Activated T-cell treated with anti-CD3 and anti-CD28 coated beads, Interleukin-2, amount 50 U/mL, for 1 hour (primary cell): ENCODE results near the gene ADORA3.
A peak's percentile ranks its signal among the peaks of the same experiment; 100 is the strongest.

ENCODE experiments used
- DNase-seq: peaks from one replicate; pipeline ENCODE4 v3.0.0-alpha.2; 2020

ADORA3 gene

DNA sequence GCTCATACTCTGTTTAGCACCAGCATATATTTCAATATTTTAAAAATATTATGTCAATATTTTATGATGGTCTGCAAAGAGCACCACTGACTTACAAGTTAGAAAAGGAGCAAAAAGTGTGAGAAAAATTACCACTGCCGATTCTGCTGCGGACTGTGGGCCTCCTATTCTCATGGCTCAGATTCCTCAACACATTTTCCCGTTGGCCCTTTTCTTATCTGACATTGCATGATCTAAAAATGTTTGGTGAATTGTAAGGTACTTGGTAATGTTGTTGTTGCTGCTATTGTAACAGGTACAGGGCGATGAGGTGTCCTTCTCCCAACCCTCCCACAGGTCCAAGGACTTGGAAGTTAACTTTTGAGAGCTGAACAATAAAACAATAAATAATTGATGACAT is 28.9 kb downstream of the ADORA3 start:
- no peak for DNase-seq

DNA sequence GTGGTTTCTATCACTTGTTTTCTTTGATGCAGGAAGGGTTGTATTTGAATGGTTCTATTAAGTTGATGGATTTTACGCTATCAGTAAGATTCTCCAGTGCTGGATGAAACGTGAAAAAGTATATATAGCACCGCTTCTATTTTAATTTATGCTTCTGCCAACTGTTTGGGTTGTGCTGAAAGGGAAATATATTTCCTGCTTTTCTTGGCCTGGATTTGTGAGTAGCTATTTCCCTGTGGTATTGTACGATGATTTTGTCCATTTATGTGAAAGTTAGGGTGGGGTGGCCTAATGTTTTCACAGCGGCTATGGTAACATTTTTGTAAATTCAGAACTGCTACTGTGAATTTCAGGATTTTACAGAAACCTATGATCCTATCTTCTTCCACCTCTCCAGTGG is 29.3 kb downstream of the ADORA3 start:
- no peak for DNase-seq

DNA sequence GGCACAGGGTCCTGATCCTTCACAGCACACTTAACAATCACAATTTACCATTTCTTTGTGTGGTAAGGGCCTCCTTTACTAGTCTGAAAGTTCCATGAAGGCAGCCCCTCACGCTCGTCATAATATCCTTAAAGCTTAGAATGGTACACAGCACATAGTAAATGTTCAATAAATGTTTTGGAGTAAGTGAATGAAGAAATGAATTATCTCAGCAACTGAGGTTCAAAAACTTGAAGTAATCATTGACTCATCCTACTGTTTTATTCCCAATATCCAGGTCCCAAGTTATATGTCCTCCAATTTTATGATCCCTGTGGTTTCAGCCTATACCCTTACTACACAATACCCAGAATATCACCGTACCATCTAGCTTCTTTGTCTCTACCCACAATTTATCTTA is 31.9 kb downstream of the ADORA3 start:
- DNase-seq: no peak

DNA sequence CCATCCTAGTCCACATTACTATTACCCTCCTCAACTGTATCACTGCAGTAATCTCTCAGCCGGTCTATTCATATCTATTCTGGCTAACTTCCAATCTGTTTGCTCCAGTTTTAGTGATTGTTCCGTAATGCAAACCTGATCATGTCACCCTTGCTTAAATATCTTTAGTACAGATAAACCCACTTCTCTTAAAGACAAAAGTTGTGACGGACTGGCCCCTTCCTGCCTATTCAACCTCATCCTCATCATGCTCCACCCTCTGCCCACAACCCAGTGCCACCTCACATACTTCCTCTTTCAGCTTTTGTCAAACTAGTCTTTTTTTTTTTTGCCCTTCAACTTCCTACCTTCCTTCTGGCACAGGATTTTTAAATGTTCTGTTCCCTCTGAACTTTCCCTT is 32.4 kb downstream of the ADORA3 start:
- DNase-seq: peak; percentile 53

DNA sequence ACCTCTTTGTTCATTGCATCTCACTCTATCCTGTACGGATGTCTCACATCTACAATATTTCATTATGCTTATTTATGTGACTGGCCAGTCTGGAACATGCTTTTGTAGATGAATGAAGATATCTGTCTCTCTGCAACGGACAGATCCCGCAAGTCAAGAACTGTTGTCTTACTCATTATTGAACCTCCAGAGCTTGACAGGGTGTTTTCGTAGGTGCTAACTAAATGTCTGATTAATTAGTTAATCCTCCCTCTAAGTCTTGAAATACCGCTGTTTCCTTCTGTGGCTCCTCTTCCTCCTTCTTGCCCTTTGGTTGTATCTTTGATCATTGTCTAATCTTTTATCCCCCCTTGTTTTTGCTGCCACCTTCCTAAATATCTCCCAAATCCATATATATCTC is 32.8 kb downstream of the ADORA3 start:
- DNase-seq: no peak

DNA sequence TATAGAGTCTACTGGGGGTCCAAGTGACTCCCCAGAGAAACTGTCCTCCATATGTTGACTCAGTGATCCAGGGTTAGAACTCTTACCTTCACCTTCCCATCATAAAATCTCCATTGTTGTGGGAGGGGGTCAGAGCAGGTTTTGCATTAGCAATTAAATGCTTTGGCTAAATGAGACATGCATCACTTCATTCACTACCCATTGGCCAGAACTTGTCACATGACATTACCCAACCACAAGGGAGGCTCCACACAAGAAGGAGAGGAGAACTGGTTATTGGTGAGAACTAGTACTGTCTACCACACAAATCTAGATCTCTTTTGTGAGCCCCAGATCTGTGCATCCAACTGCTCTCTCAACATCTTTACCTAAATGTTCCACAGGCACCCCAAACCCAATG is 33.9 kb downstream of the ADORA3 start:
- no peak for DNase-seq

DNA sequence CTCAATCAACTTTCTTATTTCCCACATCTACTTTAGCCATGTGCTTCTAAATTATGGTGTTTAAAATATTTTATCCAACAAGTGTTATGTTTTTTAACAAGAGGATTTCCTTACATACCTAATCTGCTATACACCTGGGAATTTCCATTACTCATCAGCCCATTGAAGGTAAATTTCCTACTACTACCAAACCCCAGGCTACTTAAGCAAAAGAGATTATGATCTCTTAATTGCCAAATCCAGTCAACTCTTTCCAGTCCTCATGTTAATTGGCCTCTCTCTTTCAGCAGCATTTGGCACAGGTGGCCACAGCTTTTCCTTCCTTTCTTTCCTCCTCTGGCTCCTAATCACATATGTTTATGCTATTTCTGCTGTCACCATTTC is 34.7 kb downstream of the ADORA3 start:
- no peak for DNase-seq

DNA sequence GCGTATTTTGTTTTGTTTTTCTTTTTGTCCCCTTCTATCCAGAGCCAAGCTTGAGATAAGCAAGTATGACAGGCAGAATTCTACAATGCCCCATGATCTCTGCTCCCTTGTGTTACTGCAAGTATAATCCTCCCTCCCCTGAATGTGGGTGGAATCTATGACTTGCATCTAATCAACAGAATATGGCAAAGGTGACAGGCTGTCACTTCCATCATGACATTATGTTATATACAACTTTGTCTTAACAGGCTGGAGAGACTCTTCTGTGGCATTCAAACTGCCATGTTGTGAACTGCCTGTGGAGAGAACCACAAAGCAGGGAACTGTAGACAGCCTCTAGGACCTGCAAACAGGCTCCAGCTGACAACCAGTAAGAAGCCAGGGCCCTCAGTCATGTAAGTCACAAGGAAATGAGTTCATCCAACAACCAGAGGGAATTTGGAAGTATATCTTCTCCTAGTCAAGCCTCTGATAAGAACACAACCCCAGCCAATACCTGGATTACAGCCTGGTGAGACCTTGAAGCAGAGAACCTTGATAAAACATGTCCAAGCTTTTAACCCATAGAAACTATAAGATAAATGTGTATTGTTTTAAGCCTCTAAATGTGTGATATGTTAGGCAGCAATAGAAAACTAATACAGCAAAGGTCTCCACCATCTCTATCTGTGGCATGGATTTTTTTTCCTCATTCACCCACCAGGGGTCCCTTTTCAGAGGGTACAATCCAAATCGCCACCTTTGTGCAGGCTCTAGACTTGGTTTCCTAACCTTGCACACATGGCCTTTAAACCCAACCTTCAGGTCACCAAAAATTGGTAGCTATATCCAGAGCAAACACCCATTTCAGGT is 35.3 kb downstream of the ADORA3 start:
- DNase-seq: no peak

DNA sequence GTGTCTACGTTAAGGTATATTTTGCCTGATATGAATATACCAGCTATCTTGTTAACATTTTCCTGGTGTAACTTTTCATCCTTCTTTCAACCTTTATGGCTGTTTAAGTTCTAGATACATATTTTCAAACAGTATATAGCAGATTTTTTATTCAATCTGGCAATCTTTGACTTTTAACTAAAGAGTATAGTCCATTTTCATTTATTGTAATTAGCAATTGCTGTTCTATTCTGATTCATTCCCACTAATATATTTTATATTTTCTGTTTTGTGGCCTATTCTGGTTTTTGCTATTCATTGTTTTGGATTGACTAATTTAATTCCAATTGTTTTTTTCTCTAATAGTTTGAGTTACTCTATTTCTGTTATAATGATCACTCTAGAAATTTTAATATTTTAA is 37.0 kb downstream of the ADORA3 start:
- no peak for DNase-seq

DNA sequence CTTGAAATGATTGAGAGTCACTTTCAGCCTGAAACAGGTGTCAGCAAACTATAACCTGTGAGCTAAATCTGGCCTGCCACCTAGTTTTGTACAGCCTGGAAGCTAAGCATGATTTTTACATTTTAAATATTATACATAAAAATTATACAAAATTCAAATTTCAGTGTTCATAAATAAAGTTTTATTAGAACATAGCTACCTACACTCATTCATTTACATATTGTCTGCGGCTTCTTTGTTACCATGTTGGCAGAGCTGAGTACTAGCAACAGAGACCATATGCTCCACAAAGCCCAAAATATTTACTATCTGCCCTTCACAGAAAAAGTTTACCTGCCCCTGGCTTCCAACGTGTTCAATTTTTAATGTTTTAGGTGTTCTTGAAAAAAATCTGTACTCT is 37.7 kb downstream of the ADORA3 start:
- no peak for DNase-seq

DNA sequence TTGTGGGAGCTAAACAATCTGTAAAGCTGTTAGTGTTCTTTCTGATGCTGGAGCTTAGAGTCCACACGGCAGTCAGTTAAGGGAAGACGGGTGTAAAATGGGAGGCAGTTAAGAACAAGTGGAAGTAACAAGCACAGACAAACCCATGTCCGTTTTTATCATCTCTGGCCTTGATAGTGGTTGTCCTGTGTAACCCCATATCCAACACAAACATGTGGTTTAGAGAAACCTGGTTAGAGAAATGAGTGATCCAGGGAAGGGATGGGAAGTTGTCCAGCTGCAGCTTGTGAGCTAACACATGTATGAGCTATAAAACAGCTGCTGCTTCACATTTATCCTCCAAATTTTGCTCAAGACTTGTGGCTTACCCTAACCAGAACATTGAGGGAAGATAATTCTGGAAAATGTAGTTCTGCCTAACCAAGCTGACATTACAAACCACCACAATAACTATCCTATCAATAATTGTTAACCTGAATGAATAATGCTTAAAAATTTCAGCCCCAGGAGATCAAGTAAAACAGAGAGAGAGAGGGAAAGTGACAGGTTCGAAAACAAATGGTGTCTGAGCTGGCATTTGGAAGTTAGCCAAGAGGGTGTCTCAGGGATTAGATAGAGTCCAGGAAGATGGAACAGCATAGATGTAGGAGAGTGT is 40.3 kb downstream of the ADORA3 start:
- no peak for DNase-seq

DNA sequence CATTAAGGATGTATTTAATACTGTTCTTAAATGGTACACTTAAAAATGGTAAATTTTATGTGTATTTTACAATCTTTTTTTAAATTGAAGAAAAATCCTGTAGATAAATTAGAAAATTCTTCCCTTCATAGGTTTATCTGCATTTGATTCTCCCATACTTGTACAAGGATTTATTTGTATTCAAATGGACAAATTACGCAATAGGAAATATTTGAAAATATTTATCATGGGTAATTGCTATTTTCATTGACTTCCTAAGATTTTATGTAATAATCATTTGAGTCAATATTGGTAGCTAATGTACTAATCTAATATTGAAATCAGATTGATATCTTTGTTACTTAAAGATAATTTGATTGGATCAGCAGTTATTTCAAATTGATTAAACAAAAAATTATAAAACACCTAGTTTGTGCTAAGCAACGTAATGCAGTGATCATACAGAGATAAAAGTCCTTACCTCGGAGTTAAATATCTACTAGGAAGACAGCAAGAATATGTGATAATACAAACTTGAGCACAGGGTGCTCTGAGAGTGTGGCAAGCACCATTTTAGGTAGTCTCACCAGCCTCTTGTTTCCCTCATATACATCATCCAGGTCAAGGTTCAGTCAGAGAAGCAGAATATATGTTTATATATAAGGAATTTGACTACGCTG is 40.9 kb downstream of the ADORA3 start:
- no peak for DNase-seq

DNA sequence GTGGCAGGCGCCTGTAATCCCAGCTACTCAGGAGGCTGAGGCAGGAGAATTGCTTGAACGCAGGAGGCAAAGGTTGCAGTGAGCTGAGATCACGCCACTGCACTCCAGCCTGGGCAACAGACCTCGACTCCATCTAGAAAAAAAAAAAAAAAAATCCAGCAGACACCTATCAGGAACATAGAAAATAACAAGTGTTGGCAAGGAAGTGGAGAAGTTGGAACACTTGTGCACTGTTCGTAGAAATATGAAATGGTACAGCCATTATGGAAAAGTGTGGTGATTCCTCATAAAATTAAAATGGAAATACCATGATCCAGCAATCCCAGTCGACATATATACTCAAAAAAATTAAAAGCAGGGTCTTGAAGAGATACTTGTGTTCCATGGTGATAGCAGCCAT is 41.7 kb downstream of the ADORA3 start:
- DNase-seq: no peak

DNA sequence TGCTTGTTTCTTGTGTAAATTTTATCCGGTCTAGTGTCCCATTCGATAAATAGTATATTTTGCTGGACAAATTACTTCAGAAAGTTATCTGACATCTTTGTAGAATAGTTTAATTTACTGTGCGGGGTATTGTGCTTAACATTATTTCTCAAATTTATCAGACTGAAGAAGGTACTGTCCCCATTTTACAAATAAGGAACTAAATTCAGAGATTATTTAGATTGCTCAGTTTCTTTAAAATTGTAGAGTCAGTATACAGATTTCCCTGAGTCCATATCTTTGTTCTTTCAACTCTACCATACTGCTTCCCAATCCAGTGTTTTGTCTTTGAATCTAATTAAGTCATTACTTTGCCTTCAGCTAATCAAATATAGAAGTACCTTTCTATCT is 47.8 kb downstream of the ADORA3 start:
- no peak for DNase-seq

DNA sequence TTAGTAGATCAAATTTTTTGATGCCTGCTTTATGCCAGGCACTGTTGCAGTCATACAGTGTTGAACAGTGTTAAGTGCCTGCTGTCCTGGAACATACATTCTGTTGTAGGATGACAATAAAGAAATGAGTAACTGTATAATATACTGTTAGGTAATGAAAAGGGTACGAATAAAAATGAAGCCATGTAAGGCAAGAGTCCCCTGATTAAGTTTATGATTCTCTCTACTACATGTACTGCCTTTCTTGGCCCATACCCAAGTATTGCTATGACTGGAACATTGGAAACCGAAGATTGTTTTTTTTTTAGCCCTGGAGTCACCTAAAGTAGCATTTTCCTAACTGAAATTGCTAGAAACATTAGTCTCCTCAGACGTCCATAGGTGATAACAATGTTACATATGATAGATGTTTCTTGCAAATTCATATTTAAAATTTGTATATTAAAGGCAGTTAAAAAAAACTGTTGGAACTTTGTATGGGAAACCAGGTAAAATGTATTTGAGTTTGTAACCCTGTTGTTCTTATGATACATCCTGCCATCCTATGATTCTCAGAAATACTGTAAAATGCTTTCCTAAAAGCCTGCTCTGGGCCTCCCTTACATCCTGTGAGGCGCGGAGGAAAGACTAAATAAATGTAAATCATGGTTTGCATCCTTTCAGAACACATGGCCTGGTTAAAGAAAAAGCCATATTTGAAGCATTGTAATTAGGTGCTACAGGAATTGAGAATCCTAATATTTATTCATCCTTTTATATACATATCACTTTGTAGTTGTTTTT is 48.4 kb downstream of the ADORA3 start:
- DNase-seq: no peak

DNA sequence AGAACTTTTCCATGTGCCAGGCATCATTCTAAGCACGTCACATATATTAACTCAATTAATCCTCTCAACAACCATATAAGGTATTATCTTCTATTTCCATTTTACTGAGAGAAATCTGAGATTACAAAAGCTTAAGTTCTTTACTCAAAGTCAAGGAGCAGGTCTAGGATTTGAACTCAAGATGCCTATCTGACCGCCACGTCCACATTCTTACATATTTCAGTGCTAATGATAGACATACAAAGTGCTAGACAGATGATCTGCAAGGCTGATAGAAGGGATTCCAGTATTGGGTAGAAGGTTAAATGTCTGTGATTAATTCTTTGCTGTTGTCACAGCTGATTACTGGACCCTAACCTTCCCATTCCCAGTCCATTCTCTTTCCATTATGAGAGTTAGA is 49.7 kb downstream of the ADORA3 start:
- no peak for DNase-seq

DNA sequence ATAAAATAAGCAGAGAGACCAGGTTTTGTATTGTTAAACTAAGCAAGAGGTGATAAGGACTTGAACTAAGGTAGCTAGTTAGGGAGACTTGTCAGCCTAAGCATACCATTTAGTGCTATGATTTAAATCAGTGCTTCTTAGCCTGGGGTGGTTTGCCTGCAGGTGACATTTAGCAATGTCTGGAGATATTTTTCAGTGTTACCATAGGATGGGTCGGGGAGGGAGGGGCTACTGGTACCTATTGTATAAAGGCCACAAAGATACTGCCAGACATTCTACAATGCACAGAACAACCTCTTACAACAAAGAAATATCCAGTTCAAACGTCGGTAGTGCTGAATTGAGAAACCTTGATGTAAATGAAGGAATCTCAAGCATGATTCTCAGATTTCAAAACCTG is 50.9 kb downstream of the ADORA3 start:
- no peak for DNase-seq

DNA sequence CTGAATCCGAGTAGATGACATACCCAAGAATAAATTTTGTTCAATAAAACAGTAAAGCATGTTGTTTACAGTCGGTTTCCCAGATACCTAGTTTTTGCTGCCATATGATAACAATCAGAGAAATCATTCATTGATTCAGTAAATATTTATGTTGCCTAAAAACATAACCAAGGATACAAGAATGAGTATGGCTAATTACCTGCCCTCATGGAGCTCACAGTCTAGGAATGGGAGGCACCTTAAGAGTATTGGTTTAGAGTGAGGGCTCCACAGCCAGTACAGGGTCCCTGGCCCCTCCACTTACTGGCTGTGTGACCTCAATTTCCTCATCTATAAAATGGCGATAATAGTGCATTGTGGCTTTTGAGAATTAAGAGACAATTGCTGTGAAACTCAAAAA is 53.2 kb downstream of the ADORA3 start:
- no peak for DNase-seq

DNA sequence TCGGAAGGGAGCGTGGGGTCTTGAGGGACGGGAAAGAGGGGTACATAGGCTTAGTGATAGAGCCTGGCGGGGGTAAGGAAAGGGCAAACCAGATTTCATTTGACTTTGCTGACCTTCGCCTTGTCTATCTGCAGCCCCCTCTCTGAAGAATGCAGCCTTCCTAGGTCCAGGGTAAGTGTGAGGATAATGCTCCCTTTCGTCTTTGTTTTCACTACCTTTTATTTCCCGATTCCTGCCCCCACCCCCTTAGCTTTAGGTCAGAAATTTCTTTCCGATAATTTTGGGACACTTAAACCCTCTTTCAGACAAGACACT is 53.8 kb downstream of the ADORA3 start:
- DNase-seq: no peak
